ENCODE results near the gene ZKSCAN7.
"Not testable (repeated sequence)": the region's sequence is repeated elsewhere in the genome, so short reads cannot be mapped to it uniquely, and the experiment has no call there.

ZKSCAN7 gene

GRCh38 chr3:44576613-44577012, 21.6 kb downstream of the ZKSCAN7 start:
- H3K27ac ChIP-seq (ENCODE audit: extremely low read depth, low read depth, low read length) = no peak overlapping the region
- TF ChIP-seq WT1 (tag by site-specific recombination; IDR thresholded peaks at IDR 0.05) = no peak
- TF ChIP-seq, protein P1, sequence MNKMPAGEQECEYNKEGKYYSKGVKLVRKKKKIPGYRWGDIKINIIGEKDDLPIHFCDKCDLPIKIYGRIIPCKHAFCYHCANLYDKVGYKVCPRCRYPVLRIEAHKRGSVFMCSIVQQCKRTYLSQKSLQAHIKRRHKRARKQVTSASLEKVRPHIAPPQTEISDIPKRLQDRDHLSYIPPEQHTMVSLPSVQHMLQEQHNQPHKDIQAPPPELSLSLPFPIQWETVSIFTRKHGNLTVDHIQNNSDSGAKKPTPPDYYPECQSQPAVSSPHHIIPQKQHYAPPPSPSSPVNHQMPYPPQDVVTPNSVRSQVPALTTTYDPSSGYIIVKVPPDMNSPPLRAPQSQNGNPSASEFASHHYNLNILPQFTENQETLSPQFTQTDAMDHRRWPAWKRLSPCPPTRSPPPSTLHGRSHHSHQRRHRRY (tag by site-specific recombination; IDR thresholded peaks at IDR 0.05) = no peak
- no peak for TF ChIP-seq ZNF311 (tag by site-specific recombination; IDR thresholded peaks at IDR 0.05; ENCODE audit: borderline replicate concordance)
- TF ChIP-seq ZNF302 (tag by site-specific recombination; IDR thresholded peaks at IDR 0.05; ENCODE audit: low read depth) = no peak
- no peak for TF ChIP-seq BCL11B (tag by site-specific recombination; IDR thresholded peaks at IDR 0.05; ENCODE audit: low read depth)
- no peak for TF ChIP-seq ZNF707 (tag by site-specific recombination; IDR thresholded peaks at IDR 0.05)
- no peak for TF ChIP-seq ZNF324 (tag by site-specific recombination; IDR thresholded peaks at IDR 0.05)
- no peak for TF ChIP-seq ZNF274 (IDR thresholded peaks at IDR 0.05; ENCODE audit: low read length)
- TF ChIP-seq ZNF274 (tag by site-specific recombination; IDR thresholded peaks at IDR 0.05; ENCODE audit: borderline replicate concordance) = no peak
- TF ChIP-seq, protein P2, sequence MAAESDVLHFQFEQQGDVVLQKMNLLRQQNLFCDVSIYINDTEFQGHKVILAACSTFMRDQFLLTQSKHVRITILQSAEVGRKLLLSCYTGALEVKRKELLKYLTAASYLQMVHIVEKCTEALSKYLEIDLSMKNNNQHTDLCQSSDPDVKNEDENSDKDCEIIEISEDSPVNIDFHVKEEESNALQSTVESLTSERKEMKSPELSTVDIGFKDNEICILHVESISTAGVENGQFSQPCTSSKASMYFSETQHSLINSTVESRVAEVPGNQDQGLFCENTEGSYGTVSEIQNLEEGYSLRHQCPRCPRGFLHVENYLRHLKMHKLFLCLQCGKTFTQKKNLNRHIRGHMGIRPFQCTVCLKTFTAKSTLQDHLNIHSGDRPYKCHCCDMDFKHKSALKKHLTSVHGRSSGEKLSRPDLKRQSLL (tag by site-specific recombination; IDR thresholded peaks at IDR 0.05) = no peak
- TF ChIP-seq ZBTB21 (tag by site-specific recombination; IDR thresholded peaks at IDR 0.05) = no peak
- TF ChIP-seq, protein P3, sequence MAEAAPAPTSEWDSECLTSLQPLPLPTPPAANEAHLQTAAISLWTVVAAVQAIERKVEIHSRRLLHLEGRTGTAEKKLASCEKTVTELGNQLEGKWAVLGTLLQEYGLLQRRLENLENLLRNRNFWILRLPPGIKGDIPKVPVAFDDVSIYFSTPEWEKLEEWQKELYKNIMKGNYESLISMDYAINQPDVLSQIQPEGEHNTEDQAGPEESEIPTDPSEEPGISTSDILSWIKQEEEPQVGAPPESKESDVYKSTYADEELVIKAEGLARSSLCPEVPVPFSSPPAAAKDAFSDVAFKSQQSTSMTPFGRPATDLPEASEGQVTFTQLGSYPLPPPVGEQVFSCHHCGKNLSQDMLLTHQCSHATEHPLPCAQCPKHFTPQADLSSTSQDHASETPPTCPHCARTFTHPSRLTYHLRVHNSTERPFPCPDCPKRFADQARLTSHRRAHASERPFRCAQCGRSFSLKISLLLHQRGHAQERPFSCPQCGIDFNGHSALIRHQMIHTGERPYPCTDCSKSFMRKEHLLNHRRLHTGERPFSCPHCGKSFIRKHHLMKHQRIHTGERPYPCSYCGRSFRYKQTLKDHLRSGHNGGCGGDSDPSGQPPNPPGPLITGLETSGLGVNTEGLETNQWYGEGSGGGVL (tag by site-specific recombination; IDR thresholded peaks at IDR 0.05) = no peak
- TF ChIP-seq ZNF664 (tag by site-specific recombination; IDR thresholded peaks at IDR 0.05) = no peak
- TF ChIP-seq ZNF23 (tag by site-specific recombination; IDR thresholded peaks at IDR 0.05; ENCODE audit: borderline replicate concordance) = no peak
- no peak for TF ChIP-seq ZNF692 (tag by site-specific recombination; IDR thresholded peaks at IDR 0.05)
- no peak for TF ChIP-seq ZBTB11 (tag by site-specific recombination; conservative IDR thresholded peaks at IDR 0.05; ENCODE audit: low read depth)
- no peak for TF ChIP-seq ZNF585B (tag by site-specific recombination; IDR thresholded peaks at IDR 0.05)
- no peak for TF ChIP-seq HOXC10 (CRISPR knock-in tag; IDR thresholded peaks at IDR 0.05)
- no peak for TF ChIP-seq KLF9 (tag by site-specific recombination; IDR thresholded peaks at IDR 0.05; ENCODE audit: low read depth)
- no peak for TF ChIP-seq ZNF792 (tag by site-specific recombination; IDR thresholded peaks at IDR 0.05)
- H3K4me1 ChIP-seq (ENCODE audit: control insufficient read depth, insufficient read depth, low read length) = no peaks in the 10 kb centered on the region
- no peaks in the 10 kb centered on the region for H3K36me3 ChIP-seq (ENCODE audit: control insufficient read depth in 2 of 2, insufficient read depth in 1 of 2, low read length in 2 of 2)
- ChIA-PET POLR2A (interaction anchor here (0.7 to 1.2 kb wide), 2 partner anchors 49 to 99 kb away, joined by 3 read pairs; no protein-coding TSS in a partner anchor), CTCF (interaction anchor here (0.6 kb wide), 1 partner anchor 909 kb away, joined by 5 read pairs; no protein-coding TSS in a partner anchor)
- H3K9me3 ChIP-seq (ENCODE audit: control insufficient read depth, insufficient read depth, low read depth, low read length) = no peaks in the 10 kb centered on the region
- H3K4me3 ChIP-seq (ENCODE audit: low read depth, low read length) = no peak overlapping the region

- H3K36me3 ChIP-seq (ENCODE audit: control insufficient read depth in 2 of 2, insufficient read depth in 1 of 2, low read length in 2 of 2); H3K4me3 ChIP-seq (ENCODE audit: low read depth, low read length); H3K9me3 ChIP-seq (ENCODE audit: control insufficient read depth, insufficient read depth, low read depth, low read length); H3K4me1 ChIP-seq (ENCODE audit: control insufficient read depth, insufficient read depth, low read length); H3K27ac ChIP-seq (ENCODE audit: extremely low read depth, low read depth, low read length); POLR2A ChIA-PET: not testable (repeated sequence)
- CTCF ChIA-PET = interaction anchor here (0.6 kb wide), 1 partner anchor 776 kb away, joined by 6 read pairs; no protein-coding TSS in a partner anchor
These were observed 22.5 kb downstream of the ZKSCAN7 start for GRCh38 chr3:44577354-44577952.

GRCh38 chr3:44578316-44578715, 23.3 kb downstream of the ZKSCAN7 start:
- H3K4me3 ChIP-seq (ENCODE audit: low read depth, low read length); H3K36me3 ChIP-seq (ENCODE audit: control insufficient read depth in 2 of 2, insufficient read depth in 1 of 2, low read length in 2 of 2); POLR2A ChIA-PET; H3K9me3 ChIP-seq (ENCODE audit: control insufficient read depth, insufficient read depth, low read depth, low read length); H3K27ac ChIP-seq (ENCODE audit: extremely low read depth, low read depth, low read length); H3K4me1 ChIP-seq (ENCODE audit: control insufficient read depth, insufficient read depth, low read length): not testable (repeated sequence)
- CTCF ChIA-PET = interaction anchor here (0.6 kb wide), 1 partner anchor 775 kb away, joined by 6 read pairs; no protein-coding TSS in a partner anchor

Data from HEK293 (cell line).